HG02870 (cell line): ENCODE results near the gene PEPD.

Experiments
- ATAC-seq: cut with Tn5 transposase; IDR thresholded peaks from one replicate; pipeline ENCODE4 v1.9.1; 2021; ENCODE audit warnings: mild to moderate bottlenecking, moderate library complexity; ENCODE audit not compliant: unreplicated experiment

PEPD gene

DNA sequence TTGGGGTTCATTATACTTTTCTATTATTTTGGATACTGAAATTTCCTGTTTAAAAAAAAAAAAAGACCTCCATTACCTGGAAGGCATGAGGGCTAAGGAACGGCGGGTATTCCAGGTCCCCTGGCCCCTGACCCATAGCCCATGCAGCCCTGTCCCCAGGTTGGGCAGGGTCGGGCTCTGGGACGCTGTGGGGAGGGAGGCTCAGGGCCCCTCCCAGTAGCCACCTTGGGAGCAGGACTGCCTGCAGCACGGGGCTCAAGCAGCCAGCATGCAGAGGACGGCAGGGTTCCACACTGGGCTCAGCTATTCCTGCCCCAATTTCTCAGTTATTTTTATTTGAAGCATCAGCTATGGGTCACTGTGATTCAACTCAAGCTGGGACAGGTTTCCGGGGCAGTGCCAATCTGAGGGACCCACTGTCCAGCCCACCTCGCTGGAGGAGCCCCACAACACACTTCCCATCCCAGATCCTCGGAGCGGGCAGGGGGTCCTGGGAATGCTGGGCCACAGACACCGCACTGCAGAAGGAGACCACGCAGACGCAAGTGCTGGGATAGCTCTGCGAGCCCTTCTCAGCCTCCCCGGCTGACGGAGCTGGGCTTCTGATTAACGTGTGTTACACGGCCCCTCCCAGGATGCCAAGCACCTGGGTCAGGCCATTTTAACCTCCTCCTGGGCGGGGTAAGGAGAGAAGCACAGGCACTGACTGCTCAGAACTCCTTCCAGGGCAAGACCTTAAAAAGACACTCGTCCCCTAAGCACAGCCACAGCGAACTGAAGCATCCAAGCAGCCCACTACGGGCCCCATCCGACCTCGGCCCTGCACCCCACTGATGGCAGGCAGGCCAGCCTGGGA lies 60.1 kb downstream of the PEPD start:
- ATAC-seq, result no peak

GRCh38 chr19:33460221-33460908 lies 61.2 kb downstream of the PEPD start:
- ATAC-seq, result no peak

GRCh38 chr19:33459222-33460090 lies 62.1 kb downstream of the PEPD start:
- ATAC-seq, result no peak

- no peak for ATAC-seq
Observed at GRCh38 chr19:33458807-33459206, 62.8 kb downstream of the PEPD start.

DNA sequence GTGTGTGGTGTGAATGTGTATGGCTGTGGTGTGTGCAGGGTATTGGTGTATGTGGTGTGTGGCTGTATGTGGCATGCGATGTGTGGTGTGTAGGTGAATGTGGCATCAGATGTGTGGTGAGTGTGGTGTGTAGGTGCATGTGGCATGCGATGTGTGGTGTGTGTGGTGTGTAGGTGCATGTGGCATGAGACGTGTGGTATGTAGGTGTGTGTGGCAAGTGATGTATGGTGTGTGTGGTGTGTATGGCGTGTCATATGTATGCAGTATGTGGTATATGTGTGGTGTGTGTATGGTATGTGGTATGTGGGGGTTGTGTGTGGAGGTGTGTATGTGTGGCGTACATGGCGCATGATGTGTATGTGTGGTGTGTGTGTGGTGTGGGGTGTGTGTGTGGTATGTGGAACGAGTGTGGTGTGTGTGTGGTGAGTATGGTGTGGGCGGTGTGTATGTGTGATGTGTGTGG lies 63.4 kb downstream of the PEPD start:
- no peak for ATAC-seq

DNA sequence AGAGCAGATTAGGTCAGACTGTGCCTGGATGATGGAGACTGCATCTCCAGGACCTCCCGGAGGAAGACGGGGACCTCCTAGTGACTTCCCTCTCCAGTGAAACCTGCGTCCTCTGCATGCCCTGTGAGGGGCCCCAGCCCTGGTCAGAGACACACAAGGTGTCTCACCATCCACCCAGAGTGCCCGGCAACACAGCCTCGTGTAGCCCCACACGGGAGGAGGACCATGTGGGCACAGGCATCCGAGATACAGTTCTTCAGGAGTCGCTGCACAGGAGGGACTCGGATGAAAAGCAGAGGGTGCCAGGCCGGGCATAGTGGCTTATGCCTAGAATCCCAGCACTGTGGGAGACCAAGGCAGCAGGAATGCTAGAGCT lies 64.8 kb downstream of the PEPD start:
- ATAC-seq, result no peak

GRCh38 chr19:33456076-33456844 lies 65.3 kb downstream of the PEPD start:
- ATAC-seq, result no peak

- no peak for ATAC-seq
Observed at GRCh38 chr19:33453265-33453664, 68.3 kb downstream of the PEPD start.

- no peak for ATAC-seq
Observed at GRCh38 chr19:33450689-33451088, 70.9 kb downstream of the PEPD start.

DNA sequence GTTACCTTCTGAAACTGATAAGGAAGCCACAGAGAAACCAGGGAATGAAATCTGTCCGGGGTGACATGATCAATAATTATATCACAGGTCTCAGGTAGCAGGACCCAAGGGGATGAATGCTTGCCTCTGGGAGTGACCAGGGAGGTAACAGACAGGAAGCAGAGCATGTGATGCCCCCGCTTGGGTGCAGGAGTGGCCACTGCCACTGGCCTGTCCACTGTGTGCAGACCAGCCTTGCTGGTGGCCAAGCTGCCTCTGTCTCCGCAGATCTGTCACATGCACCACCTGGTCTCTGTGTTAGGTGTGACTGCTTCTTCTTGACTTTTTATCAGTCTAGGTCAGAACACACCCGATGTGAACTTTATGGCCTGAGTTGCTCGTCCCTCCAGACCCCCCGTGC lies 71.8 kb downstream of the PEPD start:
- no peak for ATAC-seq

DNA sequence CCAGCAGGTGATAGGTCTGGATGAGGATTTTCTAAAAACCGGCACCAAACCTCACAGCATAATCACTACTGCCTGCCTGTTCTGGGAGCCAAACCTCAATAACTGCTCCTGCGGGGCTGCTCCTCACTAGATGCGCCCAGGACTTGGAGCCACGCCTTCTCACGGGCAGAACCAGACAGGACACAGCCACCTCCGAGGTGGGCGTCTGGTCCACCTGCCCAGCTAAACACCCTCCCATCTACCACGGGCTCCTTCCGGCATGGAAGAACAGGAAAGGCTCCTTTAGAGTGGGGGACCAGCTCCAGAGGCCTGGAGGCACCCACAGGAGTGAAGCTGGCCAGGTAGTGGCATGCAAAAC lies 73.5 kb downstream of the PEPD start:
- no peak for ATAC-seq

DNA sequence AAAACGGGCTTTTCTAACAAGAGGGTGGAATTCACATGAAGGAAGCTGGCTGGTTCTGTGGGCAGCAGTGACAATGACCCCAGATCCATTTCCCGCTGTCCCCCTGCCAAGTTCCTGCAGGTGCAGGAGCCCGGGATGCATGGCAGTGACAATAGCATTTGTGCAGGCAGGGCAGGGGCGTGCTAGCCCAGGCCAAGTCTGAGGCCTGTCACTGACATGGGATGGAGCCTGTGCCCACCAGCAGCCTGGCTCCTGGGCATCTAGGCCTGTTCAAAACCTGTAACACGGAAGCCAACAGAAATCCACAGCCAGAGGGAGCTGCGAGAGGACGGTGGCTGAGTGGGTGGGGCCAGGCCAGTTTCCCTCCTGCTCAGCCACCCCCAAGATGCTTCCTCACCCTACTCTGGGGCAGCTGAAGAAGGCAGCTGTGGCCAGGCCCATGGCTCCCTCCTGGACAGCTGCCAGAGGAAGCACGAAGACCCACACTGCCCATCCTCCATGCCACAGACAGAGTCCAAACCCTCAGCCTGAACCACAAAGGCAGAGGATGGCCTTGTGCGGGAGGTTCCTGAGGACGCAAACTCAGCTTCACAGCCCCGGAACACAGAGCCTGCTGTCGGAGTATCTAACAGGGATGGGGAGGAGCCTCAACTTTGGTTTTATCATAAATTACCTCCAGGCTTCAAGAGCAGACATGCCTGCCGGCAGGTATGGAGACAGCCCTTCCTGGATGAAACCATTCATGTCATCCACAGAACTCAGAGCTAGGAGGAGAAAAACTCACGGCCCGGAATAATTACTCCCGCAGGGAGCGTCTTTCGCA lies 74.0 kb downstream of the PEPD start:
- no peak for ATAC-seq

DNA sequence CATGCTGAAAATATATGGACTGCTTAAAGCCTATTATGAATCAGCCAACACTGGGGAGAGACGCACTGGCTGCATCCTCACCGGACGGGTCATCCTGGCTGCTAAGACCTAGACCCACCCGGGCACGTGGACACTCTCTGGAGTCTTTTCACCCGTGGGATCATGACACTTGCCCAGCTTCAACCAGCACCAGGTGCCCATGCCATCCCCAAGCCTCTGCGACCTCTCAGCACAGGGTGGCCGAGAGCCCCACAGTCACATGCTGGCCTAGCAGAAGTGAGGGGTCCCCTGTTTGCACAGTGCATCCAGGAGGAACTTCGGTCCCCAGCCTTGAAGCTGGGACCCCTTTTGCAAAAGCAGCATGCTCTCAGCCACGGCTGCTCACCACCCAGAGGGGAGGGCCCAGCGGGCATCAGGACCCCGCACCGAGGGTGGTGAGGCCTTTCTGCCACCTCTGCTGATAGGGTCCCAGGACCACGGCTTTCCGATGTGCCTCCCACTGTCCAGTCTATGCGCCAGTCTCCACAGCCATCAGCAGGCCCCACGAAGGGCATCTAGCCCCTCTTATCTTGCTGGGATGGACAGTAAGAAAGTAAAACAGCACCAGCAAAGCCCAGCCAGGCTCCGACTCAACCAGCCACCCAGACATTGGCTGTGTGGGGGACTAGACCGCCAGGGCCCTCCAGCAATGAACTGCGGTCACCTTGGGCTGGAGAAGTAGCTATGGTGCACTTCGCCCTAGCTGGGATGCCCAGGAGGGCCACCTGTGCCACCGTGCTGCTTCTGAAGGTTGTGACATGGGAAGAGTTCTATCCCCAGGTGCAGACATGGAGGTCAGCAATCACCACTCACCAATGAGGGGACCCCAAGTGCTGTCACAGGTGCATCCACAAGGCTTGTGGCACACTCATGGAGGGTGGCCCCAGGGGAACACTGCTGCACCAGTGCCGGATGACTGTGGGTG lies 75.0 kb downstream of the PEPD start:
- no peak for ATAC-seq

DNA sequence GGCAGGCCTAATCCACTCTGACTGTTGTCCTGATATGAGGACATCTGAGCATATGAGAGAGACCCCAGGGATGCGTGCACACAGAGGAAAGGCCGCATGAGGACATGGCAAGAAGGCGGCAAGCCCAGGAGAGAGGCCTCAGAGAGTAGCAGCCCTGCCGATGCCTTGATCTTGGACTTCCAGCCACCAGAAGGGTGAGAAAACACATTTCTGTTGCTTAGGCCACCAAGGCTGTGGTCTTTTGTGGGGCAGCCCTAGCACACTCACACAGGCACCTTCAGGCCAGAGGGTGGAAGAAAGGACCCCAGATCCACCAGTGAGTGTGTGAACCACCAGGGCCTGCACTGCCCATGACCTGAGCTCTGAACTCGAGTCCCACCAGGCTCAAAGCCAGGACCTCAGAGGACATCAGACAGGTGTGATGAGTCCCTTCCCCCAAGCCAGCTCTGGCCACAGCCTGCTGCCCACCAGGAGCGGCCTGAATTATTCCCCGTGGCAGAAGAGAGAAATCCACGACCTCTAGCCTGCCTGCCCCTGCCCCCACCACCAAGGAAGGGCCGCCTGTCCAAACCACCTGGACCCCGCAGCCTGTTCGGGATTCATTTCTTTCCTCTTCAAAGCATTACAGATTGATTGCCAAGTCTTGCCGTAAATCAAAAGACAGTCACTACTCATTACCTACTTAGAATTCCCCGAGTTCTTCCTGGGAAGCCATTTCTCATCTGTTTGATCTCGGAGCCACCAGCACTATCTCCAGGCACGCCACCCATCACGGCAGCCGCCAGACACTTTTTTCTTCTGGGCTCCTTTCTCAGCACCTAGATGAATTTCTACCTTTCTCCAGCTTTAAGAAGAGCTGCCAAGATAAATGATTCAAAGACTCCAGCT lies 75.9 kb downstream of the PEPD start:
- no peak for ATAC-seq

GRCh38 chr19:33444562-33445441 lies 76.8 kb downstream of the PEPD start:
- ATAC-seq, result no peak

- no peak for ATAC-seq
Observed at GRCh38 chr19:33443638-33444561, 77.7 kb downstream of the PEPD start.
